ENCODE data around the gene B3GALT4.
A peak's percentile ranks its signal among the peaks of the same experiment; 100 is the strongest.
"Not testable (repeated sequence)": the region's sequence is repeated elsewhere in the genome, so short reads cannot be mapped to it uniquely, and the experiment has no call there.

B3GALT4 gene

DNA sequence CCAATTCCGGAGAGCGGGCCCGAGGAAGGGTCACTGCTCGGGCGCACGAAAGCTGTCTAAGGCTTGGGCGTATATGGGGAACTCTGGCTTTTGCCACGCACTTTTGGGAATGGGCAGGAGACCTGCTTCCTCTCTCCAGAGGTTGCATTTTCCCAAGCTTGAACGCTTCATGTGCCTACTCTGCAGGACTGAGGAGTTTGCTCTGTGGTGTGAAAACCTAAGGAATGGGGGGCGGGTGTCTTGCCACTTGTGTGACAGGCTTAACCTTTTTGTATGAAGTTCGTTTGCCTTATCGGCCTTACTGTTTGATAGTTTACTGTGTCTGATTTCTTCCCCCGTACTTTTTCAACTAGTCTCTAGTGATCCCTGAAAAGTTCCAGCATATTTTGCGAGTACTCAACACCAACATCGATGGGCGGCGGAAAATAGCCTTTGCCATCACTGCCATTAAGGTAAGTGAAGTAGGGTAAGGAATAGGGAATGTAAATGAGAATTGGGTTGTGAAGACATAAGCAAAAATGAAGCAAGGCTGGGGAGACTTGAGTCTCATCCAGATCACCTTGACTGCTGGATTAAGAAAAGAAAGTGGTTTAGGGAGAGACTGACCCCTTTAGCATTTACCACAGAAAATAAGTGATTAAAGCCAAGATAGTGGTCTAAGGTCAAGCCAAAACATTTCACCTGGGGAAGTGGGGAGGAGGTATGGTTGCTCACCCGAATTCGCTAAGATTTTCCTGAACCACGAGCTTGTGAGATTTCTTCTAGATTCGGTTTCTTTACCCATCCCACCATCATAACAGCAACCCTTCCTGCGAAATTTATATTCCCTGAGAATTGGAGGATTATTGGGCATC is 4.4 kb upstream of the B3GALT4 start:
- DNase-seq: no peak

GRCh38 chr6:33273129-33273923 is 3.6 kb upstream of the B3GALT4 start:
- DNase-seq: no peak

DNA sequence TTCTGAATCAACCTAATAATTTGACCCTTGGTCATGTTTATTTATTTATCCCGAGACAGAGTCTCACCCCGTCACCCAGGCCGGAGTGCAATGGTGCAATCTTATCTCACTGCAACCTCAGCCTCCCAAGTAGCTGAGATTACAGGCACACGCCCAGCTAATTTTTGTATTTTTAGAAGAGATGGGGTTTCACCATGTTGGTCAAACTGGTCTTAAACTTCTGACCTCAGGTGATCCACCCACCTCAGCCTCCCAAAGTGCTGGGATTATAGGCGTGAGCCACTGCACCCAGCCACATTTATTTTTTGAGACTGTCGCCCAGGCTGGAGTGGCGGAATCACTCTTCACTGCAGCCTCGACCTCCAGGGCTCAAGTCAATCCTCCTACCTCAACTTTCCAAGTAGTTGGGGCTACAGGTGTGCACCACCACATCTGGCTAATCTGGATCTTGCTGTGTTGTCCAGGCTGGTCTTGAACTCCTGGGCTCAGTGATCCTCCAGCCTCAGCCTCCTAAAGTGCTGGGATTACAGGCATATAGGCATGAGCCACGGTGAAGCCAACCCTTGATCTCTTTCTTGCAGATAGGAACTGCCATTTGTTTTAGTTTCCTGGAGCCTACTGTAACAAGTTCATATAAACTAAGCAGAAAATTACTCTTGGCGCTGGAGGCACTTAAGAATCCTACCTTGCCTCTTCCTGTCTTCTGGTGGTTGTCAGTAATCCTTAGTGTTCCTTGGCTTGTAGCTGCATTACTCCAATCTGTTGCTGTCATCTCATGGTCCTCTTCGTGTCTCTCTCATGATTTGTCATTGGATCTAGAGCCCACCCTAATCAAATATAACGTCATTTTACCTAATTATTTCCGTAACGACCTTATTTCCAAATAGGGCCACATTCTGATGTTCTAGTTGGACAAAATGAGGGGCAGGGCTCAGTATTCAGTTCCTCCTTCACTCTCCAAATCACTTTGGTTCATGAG is 2.7 kb upstream of the B3GALT4 start:
- no peak for DNase-seq

- not testable (repeated sequence) for DNase-seq
These were observed 935 bp upstream of the B3GALT4 start for GRCh38 chr6:33275795-33276580.

DNA sequence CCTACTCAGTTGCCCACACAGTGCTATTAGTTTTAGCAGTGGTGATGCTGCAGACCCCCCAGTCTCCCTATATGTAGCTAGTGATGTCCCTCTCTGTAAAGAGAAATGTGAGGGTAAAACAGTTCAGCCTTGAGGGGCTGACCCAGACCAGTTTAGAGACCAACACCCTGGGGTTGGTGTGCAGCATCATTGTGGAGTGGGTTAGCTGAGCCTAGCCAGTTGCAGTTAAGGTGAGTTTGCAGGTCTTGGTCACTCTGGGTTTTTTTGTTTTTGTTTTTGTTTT is 401 bp upstream of the B3GALT4 start:
- no peak for DNase-seq

DNA sequence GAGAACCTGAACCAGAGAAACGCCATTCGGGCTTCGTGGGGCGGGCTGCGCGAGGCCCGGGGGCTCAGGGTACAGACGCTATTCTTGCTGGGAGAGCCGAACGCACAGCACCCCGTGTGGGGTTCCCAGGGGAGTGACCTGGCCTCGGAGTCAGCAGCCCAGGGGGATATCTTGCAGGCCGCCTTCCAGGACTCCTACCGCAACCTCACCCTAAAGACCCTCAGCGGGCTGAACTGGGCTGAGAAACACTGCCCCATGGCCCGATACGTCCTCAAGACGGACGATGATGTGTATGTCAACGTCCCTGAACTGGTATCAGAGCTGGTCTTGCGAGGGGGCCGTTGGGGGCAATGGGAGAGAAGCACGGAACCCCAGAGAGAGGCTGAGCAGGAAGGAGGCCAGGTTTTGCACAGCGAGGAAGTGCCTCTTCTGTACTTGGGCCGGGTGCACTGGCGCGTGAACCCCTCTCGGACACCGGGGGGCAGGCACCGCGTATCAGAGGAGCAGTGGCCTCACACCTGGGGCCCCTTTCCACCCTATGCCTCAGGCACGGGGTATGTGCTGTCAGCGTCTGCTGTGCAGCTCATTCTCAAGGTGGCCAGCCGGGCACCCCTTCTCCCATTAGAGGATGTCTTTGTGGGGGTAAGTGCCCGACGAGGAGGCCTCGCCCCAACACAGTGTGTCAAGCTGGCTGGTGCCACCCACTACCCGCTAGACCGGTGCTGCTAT is 904 bp downstream of the B3GALT4 start:
- DNase-seq: no peak

GRCh38 chr6:33278392-33278741 is 1.4 kb downstream of the B3GALT4 start:
- DNase-seq: no peak

- DNase-seq: no peak
These were observed 1.9 kb downstream of the B3GALT4 start for GRCh38 chr6:33278810-33279209.

DNA sequence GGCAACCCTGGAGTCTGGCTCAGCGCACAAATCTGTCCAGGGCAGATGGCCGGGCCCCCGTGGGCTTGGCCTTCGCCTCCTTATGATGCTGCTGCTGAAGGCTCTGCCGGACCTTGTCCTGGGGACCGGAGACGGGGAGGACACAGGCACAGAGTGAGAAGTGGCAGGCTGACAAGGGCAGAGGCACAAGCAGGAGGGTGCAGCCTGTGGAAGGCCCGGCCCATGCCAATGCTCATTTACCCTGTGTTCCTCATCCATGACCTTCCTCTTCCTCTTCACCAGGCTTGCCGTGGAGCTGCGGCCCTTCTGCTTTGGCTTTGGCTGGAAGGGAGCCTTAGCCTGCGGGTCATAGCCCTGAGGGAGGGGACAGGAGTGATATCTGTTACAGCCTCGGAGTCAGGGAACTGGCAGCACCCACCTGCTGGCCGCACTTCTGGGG is 2.4 kb downstream of the B3GALT4 start:
- DNase-seq: no peak

- DNase-seq: no peak
These were observed 3.1 kb downstream of the B3GALT4 start for GRCh38 chr6:33279971-33280511.

GRCh38 chr6:33280539-33280938 is 3.6 kb downstream of the B3GALT4 start:
- DNase-seq: no peak

DNA sequence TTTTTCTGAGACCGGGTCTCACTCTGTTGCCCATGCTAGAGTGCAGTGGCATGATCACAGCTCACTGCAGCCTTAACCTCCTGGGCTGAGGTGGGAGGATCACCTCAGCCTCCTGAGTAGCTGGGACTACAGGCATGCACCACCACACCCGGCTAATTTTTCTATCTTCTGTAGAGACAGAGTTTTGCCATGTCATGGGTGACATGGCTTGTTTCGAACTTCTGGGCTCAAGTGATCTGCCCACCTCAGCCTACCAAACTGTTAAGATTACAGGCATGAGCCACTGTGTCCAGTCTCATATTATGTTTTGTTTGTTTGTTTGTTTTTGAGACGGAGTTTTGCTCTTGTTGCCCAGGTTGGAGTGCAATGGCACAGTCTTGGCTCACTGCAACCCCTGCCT is 8.3 kb downstream of the B3GALT4 start:
- not testable (repeated sequence) for DNase-seq

GRCh38 chr6:33286946-33287914 is 10.3 kb downstream of the B3GALT4 start:
- no peak for DNase-seq

DNA sequence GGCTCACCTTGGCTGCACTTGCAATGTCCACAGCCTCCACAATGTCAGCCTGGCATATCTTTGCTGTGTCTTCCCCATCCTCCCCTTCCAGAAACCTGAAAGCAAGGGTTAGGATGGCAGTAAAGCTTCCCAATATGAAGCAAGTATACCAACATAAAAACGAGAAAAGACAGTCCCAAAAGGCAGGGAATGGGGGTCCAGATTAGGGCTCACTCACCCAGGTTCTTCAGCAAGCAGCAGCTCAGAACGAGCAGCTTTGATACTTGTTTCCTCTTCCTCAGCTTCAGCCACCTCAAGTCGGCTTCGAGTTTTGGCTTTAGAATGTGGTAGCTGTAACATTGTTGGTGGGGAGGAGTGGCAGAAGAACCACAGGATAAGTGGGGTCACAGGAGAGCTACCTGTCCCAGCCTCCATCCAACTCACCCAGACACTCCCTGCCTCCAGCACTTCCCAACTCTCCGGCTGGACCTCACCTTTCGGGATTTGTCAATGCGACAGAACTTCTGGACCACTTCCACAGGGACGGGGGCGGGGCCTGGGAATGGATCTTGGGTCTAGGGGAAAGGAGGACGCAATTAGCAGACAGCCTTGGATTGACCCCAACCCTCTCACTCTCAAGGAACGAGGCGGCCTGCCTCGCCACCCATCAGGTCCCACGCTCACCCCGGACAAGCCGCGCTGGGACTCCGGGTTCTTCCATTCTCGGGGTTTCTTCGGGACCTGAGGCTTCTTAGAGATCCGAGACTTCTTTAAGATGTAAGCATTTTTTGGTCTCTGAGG is 11.4 kb downstream of the B3GALT4 start:
- DNase-seq: no peak

DNA sequence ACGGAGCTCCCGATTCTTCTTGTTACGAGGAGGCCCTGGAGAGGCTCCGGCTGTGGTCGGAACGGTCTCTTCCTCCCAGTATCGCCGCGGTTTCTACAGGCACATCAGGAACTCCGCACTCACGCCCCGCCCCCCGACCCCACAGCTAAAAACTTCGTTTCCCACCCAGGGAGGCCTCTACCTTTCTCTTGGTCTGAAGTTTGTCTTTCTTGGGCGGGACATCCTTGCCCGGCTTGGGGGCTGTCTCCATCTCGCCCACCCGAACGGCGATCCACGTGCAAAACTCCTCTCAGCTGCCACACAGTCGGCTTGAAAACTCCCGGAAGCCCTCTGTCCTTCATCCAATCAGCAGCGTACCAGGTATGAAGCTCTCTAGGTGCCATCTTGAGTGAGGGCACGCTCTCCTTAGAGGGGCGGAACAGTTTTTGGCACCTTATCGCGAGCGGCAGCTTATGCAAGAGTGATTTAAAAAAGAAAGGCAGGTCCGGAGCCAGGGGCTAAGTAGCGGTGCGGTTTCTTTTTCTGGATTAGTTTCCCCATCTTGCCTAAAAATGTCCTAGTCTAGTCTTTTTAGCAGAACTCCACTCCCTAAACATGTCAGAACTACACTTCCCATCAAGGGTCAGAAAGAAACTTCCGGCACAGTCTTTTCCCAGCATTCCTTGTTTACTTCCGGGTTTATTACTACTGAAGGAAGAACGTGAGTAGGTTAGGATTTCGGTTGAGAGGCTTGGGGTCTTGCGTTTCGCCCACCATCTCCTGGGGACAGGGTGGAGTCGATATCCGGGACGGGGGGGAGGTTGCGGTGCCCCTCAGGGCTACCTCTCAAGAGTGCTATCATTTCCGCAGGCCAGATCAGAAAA is 12.2 kb downstream of the B3GALT4 start, which contains the start of the genes PFDN6 and WDR46:
PFDN6 (plus strand) TSS at position 681 of the 863 bp plus-strand sequence. CDS start 256 bp downstream, outside the sequence.
WDR46 (minus strand) TSS at position 319 of the 863 bp plus-strand sequence; CDS start at position 250, 69 bp downstream.
- peak; percentile 98 for DNase-seq

- DNase-seq: no peak
These were observed 12.9 kb downstream of the B3GALT4 start for GRCh38 chr6:33289784-33290315.

DNA sequence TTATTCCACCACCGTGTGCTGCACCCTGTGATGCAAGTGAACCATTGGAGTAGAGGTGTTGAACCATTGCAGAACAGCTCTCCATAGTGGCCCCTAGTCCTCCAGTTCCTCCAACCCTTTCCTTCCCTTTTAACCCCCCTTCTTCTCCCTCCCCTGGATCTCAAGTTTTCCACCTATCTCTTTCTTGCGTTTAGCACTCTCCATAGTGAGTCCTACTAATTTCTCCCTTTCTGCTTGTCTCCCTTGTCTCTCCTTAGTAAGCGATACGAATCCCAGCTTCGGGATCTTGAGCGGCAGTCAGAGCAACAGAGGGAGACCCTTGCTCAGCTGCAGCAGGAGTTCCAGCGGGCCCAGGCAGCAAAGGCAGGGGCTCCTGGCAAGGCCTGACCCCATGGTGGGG is 13.5 kb downstream of the B3GALT4 start:
- no peak for DNase-seq

Measured in eye (tissue), 1 donor.